H1 (cell line): ENCODE results near the gene SYNDIG1. TPM values are rescaled to one million over a fixed set of nuclear protein-coding genes. Genes with fewer than 3 reads are reported as not detected.

ENCODE experiments used
- CTCF ChIA-PET: fragments of 300-600 bp; sonication (Branson Sonifier 250); formaldehyde crosslinking; loops from one replicate; lab custom pipeline; 2021; ENCODE audit not compliant: partially characterized antibody; lab: Charles Lee
- POLR2A ChIA-PET: fragments of 300-600 bp; sonication (Branson Sonifier 250); formaldehyde crosslinking; loops from one replicate; lab custom pipeline; 2021; ENCODE audit warnings: inconsistent platforms; ENCODE audit not compliant: partially characterized antibody; lab: Charles Lee
- DNase-seq, 2 experiments: peaks; one replicate each; pipeline versions ENCODE4 v3.0.0 to v3.0.0-alpha.2; 2010 to 2022; ENCODE audit warnings: low spot score in 2 of 2, low read depth in 1 of 2, mixed read lengths in 1 of 2
- FAIRE-seq: peaks from 2 replicates; lab custom pipeline; 2011; peaks lifted over from hg19 to GRCh38; lab: Jason Lieb, UNC
- H2AFZ ChIP-seq: 2 replicates; pipeline ENCODE4 v1.8.1; 2012; ENCODE audit warnings: low read length, inconsistent platforms
- H2AK5ac ChIP-seq: 2 replicates; pipeline ENCODE4 v1.6.1; 2013; ENCODE audit warnings: low read depth, low read length
- H2BK120ac ChIP-seq: replicated peaks from 2 replicates; pipeline ENCODE3; 2013; ENCODE audit warnings: low read depth, low read length, inconsistent platforms
- H2BK12ac ChIP-seq: 2 replicates; pipeline ENCODE4 v1.6.1; 2013; ENCODE audit warnings: low read depth, low read length
- H2BK15ac ChIP-seq: 2 replicates; pipeline ENCODE4 v1.6.1; 2013; ENCODE audit warnings: low read length
- H2BK20ac ChIP-seq: 2 replicates; pipeline ENCODE4 v1.6.1; 2013; ENCODE audit warnings: low read length
- H2BK5ac ChIP-seq: 2 replicates; pipeline ENCODE4 v1.6.1; 2013; ENCODE audit warnings: low read depth, low read length
- H3K14ac ChIP-seq: 2 replicates; pipeline ENCODE4 v1.6.1; 2013; ENCODE audit warnings: inconsistent platforms; ENCODE audit not compliant: insufficient read length
- H3K18ac ChIP-seq: 2 replicates; pipeline ENCODE4 v1.6.1; 2013; ENCODE audit warnings: low read length; ENCODE audit errors: extremely low read depth
- H3K23ac ChIP-seq: 2 replicates; pipeline ENCODE4 v1.6.1; 2013; ENCODE audit warnings: inconsistent platforms; ENCODE audit not compliant: insufficient read length
- H3K23me2 ChIP-seq: 2 replicates; pipeline ENCODE4 v1.6.1; 2013; ENCODE audit warnings: low read depth, low read length
- H3K27ac ChIP-seq: 2 replicates; pipeline ENCODE4 v1.6.1; 2011; ENCODE audit warnings: low read depth, low read length, inconsistent platforms
- H3K27me3 ChIP-seq, 4 experiments: replicated peaks in 1 of 4; 1 replicate in 1 of 4; 2 replicates in 3 of 4; pipeline versions ENCODE4 v1.6.1 to v1.8.1; 2011 to 2013; ENCODE audit warnings: low read length in 3 of 4, mild to moderate bottlenecking in 3 of 4, inconsistent platforms in 2 of 4, mixed read lengths in 2 of 4, moderate library complexity in 1 of 4; ENCODE audit not compliant: control insufficient read depth in 3 of 4, insufficient read depth in 3 of 4; ENCODE audit errors: extremely low read depth in 1 of 4
- H3K36me3 ChIP-seq, 4 experiments: 2 replicates each; pipeline versions ENCODE4 v1.6.1 to v1.8.1; 2011 to 2013; ENCODE audit warnings: mild to moderate bottlenecking in 4 of 4, low read length in 3 of 4, moderate library complexity in 2 of 4, control low read depth in 1 of 4, inconsistent platforms in 1 of 4; ENCODE audit not compliant: insufficient read depth in 4 of 4, control insufficient read depth in 2 of 4
- H3K4ac ChIP-seq: replicated peaks from 2 replicates; pipeline ENCODE3; 2013; ENCODE audit warnings: low read length, low read depth, mixed read lengths, inconsistent platforms; ENCODE audit not compliant: insufficient read length
- H3K4me1 ChIP-seq, 4 experiments: replicated peaks in 1 of 4; 1 replicate in 1 of 4; 2 replicates in 3 of 4; pipeline versions ENCODE4 v1.6.1 to v1.8.1; 2011 to 2013; ENCODE audit warnings: low read length in 3 of 4, inconsistent platforms in 2 of 4, mixed read lengths in 1 of 4; ENCODE audit not compliant: insufficient read depth in 4 of 4, control insufficient read depth in 3 of 4
- H3K4me2 ChIP-seq, 2 experiments: 2 replicates each; pipeline versions ENCODE4 v1.6.1 to v1.8.1; 2011 to 2013; ENCODE audit warnings: low read depth in 2 of 2, low read length in 2 of 2, control low read depth in 1 of 2, inconsistent platforms in 1 of 2, mild to moderate bottlenecking in 1 of 2; ENCODE audit not compliant: insufficient read depth in 1 of 2
- H3K4me3 ChIP-seq, 4 experiments: fragments of 200-600, 300-600 bp in 1 of 4; sonication (generic), shearing (Covaris generic), sonication (Bioruptor Twin) in 1 of 4; 2 replicates each; pipeline versions ENCODE4 v1.5.1 to v1.8.1; 2011 to 2016; ENCODE audit warnings: low read length in 4 of 4, low read depth in 3 of 4, control low read depth in 2 of 4, inconsistent platforms in 2 of 4, mild to moderate bottlenecking in 2 of 4, mixed read lengths in 1 of 4, moderate library complexity in 1 of 4; ENCODE audit not compliant: insufficient read depth in 2 of 4; ENCODE audit errors: extremely low read depth in 1 of 4
- H3K56ac ChIP-seq: replicated peaks from 2 replicates; pipeline ENCODE3; 2013; ENCODE audit warnings: low read depth, mild to moderate bottlenecking, mixed read lengths, low read length, inconsistent platforms; ENCODE audit not compliant: insufficient read length
- H3K79me1 ChIP-seq: 2 replicates; pipeline ENCODE4 v1.6.1; 2013; ENCODE audit warnings: low read depth, low read length, control low read depth
- H3K79me2 ChIP-seq, 2 experiments: 2 replicates each; pipeline versions ENCODE4 v1.6.1 to v1.8.1; 2012 to 2013; ENCODE audit warnings: low read length in 2 of 2, mild to moderate bottlenecking in 2 of 2, inconsistent platforms in 1 of 2; ENCODE audit not compliant: insufficient read depth in 2 of 2, control insufficient read depth in 1 of 2
- H3K9ac ChIP-seq, 4 experiments: replicated peaks in 1 of 4; 1 replicate in 1 of 4; 2 replicates in 3 of 4; pipeline versions ENCODE4 v1.6.1 to v1.8.1; 2011 to 2013; ENCODE audit warnings: low read depth in 3 of 4, low read length in 3 of 4, control low read depth in 2 of 4, mild to moderate bottlenecking in 2 of 4, moderate library complexity in 2 of 4, inconsistent platforms in 1 of 4; ENCODE audit errors: extremely low read depth in 1 of 4
- H3K9me3 ChIP-seq, 2 experiments: 2 replicates each; pipeline versions ENCODE4 v1.6.1 to v1.8.1; 2012 to 2013; ENCODE audit warnings: mild to moderate bottlenecking in 2 of 2, moderate library complexity in 2 of 2, control low read depth in 1 of 2, inconsistent platforms in 1 of 2, low read depth in 1 of 2, low read length in 1 of 2, mixed read lengths in 1 of 2; ENCODE audit not compliant: insufficient read depth in 2 of 2
- H4K20me1 ChIP-seq, 2 experiments: replicated peaks in 1 of 2; 2 replicates each; pipeline versions ENCODE3 to v1.8.1; 2011 to 2013; ENCODE audit warnings: inconsistent platforms in 2 of 2, low read length in 2 of 2, mild to moderate bottlenecking in 1 of 2; ENCODE audit not compliant: insufficient read depth in 2 of 2, control insufficient read depth in 1 of 2
- H4K5ac ChIP-seq: 2 replicates; pipeline ENCODE4 v1.6.1; 2013; ENCODE audit warnings: low read length, low read depth, mixed read lengths, inconsistent platforms; ENCODE audit not compliant: insufficient read length
- H4K8ac ChIP-seq: 2 replicates; pipeline ENCODE4 v1.8.0; 2013; ENCODE audit warnings: mild to moderate bottlenecking, moderate library complexity, low read length, inconsistent platforms; ENCODE audit not compliant: insufficient read depth; ENCODE audit errors: extremely low read depth
- H4K91ac ChIP-seq: replicated peaks from 2 replicates; pipeline ENCODE3; 2013; ENCODE audit warnings: low read length, mixed read lengths, inconsistent platforms; ENCODE audit not compliant: insufficient read length
- ATF2 ChIP-seq: IDR thresholded peaks from 2 replicates; pipeline ENCODE4 v1.6.1; 2012; ENCODE audit warnings: low read length, inconsistent platforms
- BACH1 ChIP-seq: IDR thresholded peaks from 2 replicates; pipeline ENCODE4 v1.6.1; 2012; ENCODE audit warnings: low read length, improper control_type of control experiment
- CBX5 ChIP-seq: fragments of 300-800, 300-1000 bp; sonication (generic); IDR thresholded peaks from 2 replicates; pipeline ENCODE4 v1.7.1; 2016; ENCODE audit warnings: antibody characterized with exemption, low read length, low read depth
- CHD1 ChIP-seq: IDR thresholded peaks from 2 replicates; pipeline ENCODE4 v1.6.1; 2012; ENCODE audit warnings: low read depth, low read length, improper control_type of control experiment
- GABPA ChIP-seq: IDR thresholded peaks from 2 replicates; pipeline ENCODE4 v1.6.1; 2011; ENCODE audit warnings: mild to moderate bottlenecking, low read length, moderate library complexity, borderline replicate concordance; ENCODE audit not compliant: insufficient read depth
- KDM4A ChIP-seq: IDR thresholded peaks from one replicate; pipeline ENCODE4 v1.7.1; 2012; ENCODE audit warnings: low read depth, mild to moderate bottlenecking, moderate library complexity, low read length, inconsistent platforms; ENCODE audit not compliant: severe bottlenecking
- RXRA ChIP-seq: IDR thresholded peaks from 2 replicates; pipeline ENCODE4 v1.6.1; 2011; ENCODE audit warnings: low read depth, mild to moderate bottlenecking, low read length, moderate library complexity; ENCODE audit not compliant: insufficient read depth
- SP1 ChIP-seq: IDR thresholded peaks from 2 replicates; pipeline ENCODE4 v1.6.1; 2011; ENCODE audit warnings: low read depth, low read length
- SUZ12 ChIP-seq: fragments of 200-600 bp; sonication (generic); IDR thresholded peaks from 2 replicates; pipeline ENCODE4 v1.6.1; 2012; ENCODE audit warnings: mild to moderate bottlenecking, inconsistent platforms, low read length, moderate library complexity, mixed read lengths
- TCF12 ChIP-seq: IDR thresholded peaks from 2 replicates; pipeline ENCODE4 v1.6.1; 2011; ENCODE audit warnings: low read depth, mild to moderate bottlenecking, low read length
- USF2 ChIP-seq: IDR thresholded peaks from 2 replicates; pipeline ENCODE4 v1.6.1; 2011; ENCODE audit warnings: low read length, improper control_type of control experiment
- WGBS, 2 experiments: shearing (Covaris generic) in 1 of 2; methylation state at CpG; one replicate each; pipeline versions ENCODE4 v1.1.6 to v1.1.7; 2013 to 2015; ENCODE audit warnings: low lambda C conversion rate in 2 of 2, mixed read lengths in 2 of 2, inconsistent platforms in 1 of 2, low coverage in 1 of 2, missing lambda C conversion rate in 1 of 2; ENCODE audit not compliant: insufficient replicate concordance in 2 of 2, insufficient coverage in 1 of 2, insufficient read length in 1 of 2; ENCODE audit errors: extremely low coverage in 1 of 2, missing lambda C conversion rate in 1 of 2; 5-methylcytosine and 5-hydroxymethylcytosine counted together
- polyA plus RNA-seq, 7 experiments: library from polyadenylated mRNA; depleted of rRNA in 3 of 7; stranded (reverse) in 5 of 7; unstranded in 2 of 7; fragments of >200 nt in 5 of 7; fragments of 200-250 nt in 2 of 7; gene quantifications; 1 replicate in 5 of 7; 2 replicates in 1 of 7; 4 replicates in 1 of 7; pipeline versions ENCODE4 v1.2.1 to v1.2.3, GENCODE V29; 2011 to 2013; ENCODE audit warnings: missing spikeins in 2 of 7, mixed read lengths in 2 of 7
- total RNA-seq: library from RNA; stranded (reverse); fragmentation: NEBNext Ultra II Directional; extraction: Animal tissue kit (Norgen Biotek cat#: 25700); gene quantifications from 2 replicates; pipeline ENCODE4 v1.2.1, GENCODE V29; 2021

SYNDIG1 gene
- total and polyA plus RNA-seq, 2 of the 8 experiments (the other 6 are each of a cell fraction or from before 2014, with no cell fraction given), result 6.5 to 7.8 TPM

GRCh38 chr20:24583169-24583792, 113.9 kb downstream of the SYNDIG1 start:
- Histone ChIP-seq H2BK20ac (no peak overlapping the region), H3K23me2 (no peaks in the 10 kb centered on the region; the same call in none of the 2 replicates), H3K23ac (no peak overlapping the region), H3K4me2 (no peak overlapping the region), H3K18ac (no peak overlapping the region), H4K8ac (no peak overlapping the region), H3K56ac (no peak overlapping the region), H4K20me1 (peaks cover 3 to 6% of the 10 kb centered on the region in 2 experiments), H3K4me3 (no peak overlapping the region), H2BK12ac (no peak overlapping the region), H3K79me1 (no peaks in the 10 kb centered on the region), H3K36me3 (no peaks in the 10 kb centered on the region), H3K27ac (no peak overlapping the region), H3K9me3 (no peaks in the 10 kb centered on the region), H2BK5ac (no peak overlapping the region), H2AK5ac (no peak overlapping the region), H3K4ac (no peak overlapping the region), H4K91ac (no peak overlapping the region), H3K27me3 (no peaks in the 10 kb centered on the region), H4K5ac (no peak overlapping the region), H3K79me2 (no peaks in the 10 kb centered on the region), H2AFZ (no peak overlapping the region), H3K9ac (no peak overlapping the region), H3K4me1 (no peaks in the 10 kb centered on the region; a peak in 3 of 7 replicates), H3K14ac (no peak overlapping the region), H2BK15ac (no peak overlapping the region), H2BK120ac (no peak overlapping the region)
- POLR2A ChIA-PET, result interaction anchor here (0.6 kb wide), 1 partner anchor 9 kb away, joined by 4 read pairs; no protein-coding TSS in a partner anchor
- DNase-seq (no peak), FAIRE-seq (no peak)
- 86% methylated on average over 13 of the region's 13 CpGs; no CpG with 5 or more reads in 1 of the 2 experiments for WGBS, 2 experiments
- CTCF ChIA-PET, result interaction anchor here (0.6 kb wide), 1 partner anchor 270 kb away, joined by 3 read pairs; no protein-coding TSS in a partner anchor
- TF ChIP-seq GABPA (no peak), ATF2 (no peak), CBX5 (no peak), KDM4A (no peak), TCF12 (no peak), CHD1 (no peak), USF2 (no peak), RXRA (no peak), SUZ12 (no peak), SP1 (no peak), BACH1 (no peak)
